Measurements from ENCODE around the gene USP50.
"Not testable (repeated sequence)": the region's sequence is repeated elsewhere in the genome, so short reads cannot be mapped to it uniquely, and the experiment has no call there.

Gene USP50

DNA sequence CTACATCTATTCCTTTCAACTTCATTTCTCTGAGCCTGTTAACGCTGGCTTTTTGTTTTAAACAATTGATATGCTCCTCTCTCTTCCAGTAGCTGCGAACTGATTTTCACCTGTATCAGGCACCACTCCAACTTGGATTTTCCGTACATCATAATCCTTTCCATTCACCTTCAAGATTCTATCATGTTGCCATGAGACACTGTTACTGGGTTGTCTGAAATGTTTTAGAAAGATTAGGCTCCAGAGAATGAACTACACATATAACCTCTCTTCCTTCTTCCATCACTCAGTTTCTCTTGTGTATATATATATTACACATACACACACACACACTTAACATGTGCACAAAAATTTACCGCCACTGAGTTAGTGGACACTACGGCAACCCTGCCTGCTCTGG, at the start of gene USP50:
USP50 (minus strand) TSS at position 101 of the 400 bp plus-strand sequence. CDS start 141 bp downstream, outside the sequence.
- DNase-seq (ENCODE audit: low read depth in 1 of 2, low spot score in 1 of 2) = no peak
- TF ChIP-seq JUND (IDR thresholded peaks at IDR 0.05; ENCODE audit: low read depth) = no peak
- in situ Hi-C loops (cut with HindIII; ENCODE audit: low pct_unique_long_range_greater_than_20kb, low sequenced_read_pairs) = no loop called here

GRCh38 chr15:50594311-50594710, 47.8 kb upstream of the USP50 start:
- in situ Hi-C loops (cut with HindIII; ENCODE audit: low pct_unique_long_range_greater_than_20kb, low sequenced_read_pairs) = no loop called here
- no peak for DNase-seq (ENCODE audit: low read depth in 1 of 2, low spot score in 1 of 2)
- no peak for TF ChIP-seq JUND (IDR thresholded peaks at IDR 0.05; ENCODE audit: low read depth)

GRCh38 chr15:50593761-50594160, 47.3 kb upstream of the USP50 start:
- in situ Hi-C loops (cut with HindIII; ENCODE audit: low pct_unique_long_range_greater_than_20kb, low sequenced_read_pairs) = no loop called here
- DNase-seq (ENCODE audit: low read depth in 1 of 2, low spot score in 1 of 2) = no peak
- TF ChIP-seq JUND (IDR thresholded peaks at IDR 0.05; ENCODE audit: low read depth) = no peak

DNA sequence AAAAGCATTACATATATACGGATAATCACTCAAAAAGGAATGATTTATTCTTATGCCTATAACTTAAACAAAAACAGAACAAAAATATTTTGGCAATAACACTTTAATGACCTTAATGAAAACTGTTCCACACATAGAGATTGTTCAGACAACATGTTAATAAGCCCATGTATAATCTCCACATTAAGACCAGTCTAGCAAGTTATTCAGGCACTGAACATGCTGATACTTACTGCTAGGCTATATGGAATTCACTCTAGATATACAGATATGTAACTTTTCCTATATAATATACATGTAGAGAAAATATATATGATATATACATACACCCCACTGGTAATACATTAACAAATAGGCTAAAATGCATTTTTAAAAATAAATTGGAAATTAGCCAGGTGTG, 43.8 kb upstream of the USP50 start:
- DNase-seq (ENCODE audit: low read depth in 1 of 2, low spot score in 1 of 2) = peak in 1 of 2 experiments; percentile 7
- in situ Hi-C loops (cut with HindIII; ENCODE audit: low pct_unique_long_range_greater_than_20kb, low sequenced_read_pairs) = no loop called here
- TF ChIP-seq JUND (IDR thresholded peaks at IDR 0.05; ENCODE audit: low read depth) = no peak

- no peak for DNase-seq (ENCODE audit: low read depth in 1 of 2, low spot score in 1 of 2)
- TF ChIP-seq JUND (IDR thresholded peaks at IDR 0.05; ENCODE audit: low read depth) = no peak
- in situ Hi-C loops (cut with HindIII; ENCODE audit: low pct_unique_long_range_greater_than_20kb, low sequenced_read_pairs) = no loop called here
These were observed 31.0 kb upstream of the USP50 start for GRCh38 chr15:50577492-50577891.

DNA sequence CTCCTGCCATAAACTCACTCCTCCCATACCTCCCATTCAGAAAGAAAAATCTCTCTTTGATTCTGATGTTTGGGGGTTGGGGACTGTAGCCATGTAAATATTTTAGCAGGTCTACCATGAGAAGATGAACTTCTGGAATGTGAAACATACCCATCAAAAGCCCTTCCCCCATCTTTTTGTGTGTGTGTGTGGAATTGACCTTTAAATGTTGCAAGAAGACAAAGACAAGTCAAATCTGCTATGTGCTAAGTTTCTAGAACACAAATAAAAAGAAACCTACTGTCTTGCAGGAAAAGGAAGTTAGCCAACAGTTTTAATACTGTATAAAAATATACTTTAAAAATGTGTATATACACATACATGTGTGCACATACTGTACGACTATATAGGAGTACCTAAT, 29.7 kb upstream of the USP50 start:
- DNase-seq (ENCODE audit: low read depth in 1 of 2, low spot score in 1 of 2) = no peak
- no peak for TF ChIP-seq JUND (IDR thresholded peaks at IDR 0.05; ENCODE audit: low read depth)
- in situ Hi-C loops (cut with HindIII; ENCODE audit: low pct_unique_long_range_greater_than_20kb, low sequenced_read_pairs) = no loop called here

DNA sequence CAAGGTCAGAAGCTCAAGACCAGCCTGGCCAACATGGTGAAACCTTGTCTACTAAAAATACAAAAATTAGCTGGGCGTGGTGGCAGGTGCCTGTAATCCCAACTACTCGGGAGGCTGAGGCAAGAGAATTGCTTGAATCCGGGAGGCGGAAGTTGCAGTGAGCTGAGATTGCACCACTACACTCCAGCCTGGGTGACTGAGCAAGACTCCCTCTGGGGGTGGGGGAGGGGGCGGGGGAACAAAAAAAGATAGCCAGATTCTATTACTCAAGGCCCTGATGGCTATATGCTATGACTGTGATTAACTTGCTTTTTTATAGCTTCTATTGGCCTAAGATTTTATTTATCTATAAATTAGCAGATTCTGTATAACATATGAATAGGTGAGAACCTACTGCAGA, 27.4 kb upstream of the USP50 start:
- in situ Hi-C loops (cut with HindIII; ENCODE audit: low pct_unique_long_range_greater_than_20kb, low sequenced_read_pairs); DNase-seq (ENCODE audit: low read depth in 1 of 2, low spot score in 1 of 2): not testable (repeated sequence)

- no peak for DNase-seq (ENCODE audit: low read depth in 1 of 2, low spot score in 1 of 2)
- in situ Hi-C loops (cut with HindIII; ENCODE audit: low pct_unique_long_range_greater_than_20kb, low sequenced_read_pairs) = no loop called here
- TF ChIP-seq JUND (IDR thresholded peaks at IDR 0.05; ENCODE audit: low read depth) = no peak
These were observed 17.3 kb upstream of the USP50 start for GRCh38 chr15:50563756-50564155.

GRCh38 chr15:50562735-50563640, 16.5 kb upstream of the USP50 start:
- no peak for TF ChIP-seq JUND (IDR thresholded peaks at IDR 0.05; ENCODE audit: low read depth)
- in situ Hi-C loops (cut with HindIII; ENCODE audit: low pct_unique_long_range_greater_than_20kb, low sequenced_read_pairs) = no loop called here
- no peak for DNase-seq (ENCODE audit: low read depth in 1 of 2, low spot score in 1 of 2)

- no peak for DNase-seq (ENCODE audit: low read depth in 1 of 2, low spot score in 1 of 2)
- TF ChIP-seq JUND (IDR thresholded peaks at IDR 0.05; ENCODE audit: low read depth) = no peak
- in situ Hi-C loops (cut with HindIII; ENCODE audit: low pct_unique_long_range_greater_than_20kb, low sequenced_read_pairs) = no loop called here
These were observed 11.5 kb upstream of the USP50 start for GRCh38 chr15:50558012-50558411.

DNA sequence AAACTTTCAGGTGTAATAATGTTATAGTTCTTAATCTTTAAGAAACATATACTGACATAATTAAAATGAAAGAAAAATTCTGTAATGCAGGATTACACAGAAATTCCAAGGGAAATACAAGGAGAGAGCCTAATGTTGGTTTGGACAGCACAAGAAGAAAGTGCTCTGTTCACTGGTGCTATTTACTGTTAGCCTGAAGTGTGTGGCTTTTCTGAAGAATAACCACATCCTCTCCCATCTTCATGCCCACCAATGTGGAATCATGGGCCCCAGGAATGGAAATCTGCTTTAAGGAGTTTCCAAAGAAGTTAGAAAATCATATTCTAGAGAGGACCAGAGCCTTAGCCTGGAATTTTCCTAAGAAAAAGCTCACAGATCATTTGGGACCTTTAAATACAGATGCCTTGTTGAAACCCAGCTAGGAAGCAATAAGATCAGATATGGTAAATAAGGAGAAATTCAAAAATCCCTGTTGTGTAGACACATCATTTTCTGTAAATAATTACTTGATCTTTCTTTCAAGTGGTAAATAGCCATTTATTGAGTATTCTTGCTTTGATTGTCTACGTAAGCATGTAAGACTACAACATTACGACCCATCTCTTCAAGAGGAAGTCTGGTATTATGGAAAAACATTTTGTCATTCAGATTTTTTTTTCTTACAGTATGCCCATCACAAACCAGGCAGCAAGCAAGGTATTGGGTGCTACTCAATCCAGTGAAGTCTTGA, 10.3 kb upstream of the USP50 start:
- no peak for TF ChIP-seq JUND (IDR thresholded peaks at IDR 0.05; ENCODE audit: low read depth)
- DNase-seq (ENCODE audit: low read depth in 1 of 2, low spot score in 1 of 2) = no peak
- in situ Hi-C loops (cut with HindIII; ENCODE audit: low pct_unique_long_range_greater_than_20kb, low sequenced_read_pairs) = no loop called here

DNA sequence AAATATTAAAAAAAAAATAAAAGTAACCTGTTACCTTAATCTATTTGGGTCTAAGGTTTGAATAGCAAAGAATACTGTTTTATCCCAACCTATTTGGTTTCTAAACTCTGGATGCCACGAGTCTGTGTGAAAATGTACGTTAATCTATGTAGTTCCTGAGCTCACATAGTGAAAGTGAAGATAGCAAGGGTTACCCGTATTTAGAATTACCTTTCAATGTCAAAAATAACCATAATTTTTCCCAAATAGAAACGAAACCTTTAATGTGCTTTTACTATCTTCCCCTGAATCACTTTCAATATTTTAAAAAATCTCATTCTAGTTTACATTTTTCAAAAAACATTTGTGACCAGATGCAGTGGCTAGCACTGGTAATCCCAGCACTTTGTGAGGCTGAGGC, 5.8 kb upstream of the USP50 start:
- no peak for DNase-seq (ENCODE audit: low read depth in 1 of 2, low spot score in 1 of 2)
- no peak for TF ChIP-seq JUND (IDR thresholded peaks at IDR 0.05; ENCODE audit: low read depth)
- in situ Hi-C loops (cut with HindIII; ENCODE audit: low pct_unique_long_range_greater_than_20kb, low sequenced_read_pairs) = no loop called here

DNA sequence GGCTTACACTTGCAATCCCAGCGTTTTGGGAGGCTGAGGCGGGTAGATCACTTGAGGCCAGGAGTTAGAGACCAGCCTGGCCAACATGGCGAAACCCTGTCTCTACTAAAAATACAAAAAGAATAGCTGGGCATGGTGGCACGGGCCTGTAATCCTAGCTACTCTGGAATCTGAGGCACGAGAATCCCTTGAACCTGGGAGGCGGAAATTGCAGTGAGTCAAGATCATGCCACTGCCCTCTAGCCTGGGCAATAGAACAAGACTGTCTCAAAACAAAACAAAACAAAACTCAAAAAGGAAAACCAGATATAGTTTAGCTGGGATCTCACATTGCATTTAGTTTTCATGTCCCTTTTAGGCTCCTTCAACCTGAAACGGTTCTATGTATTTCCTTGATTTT, 2.9 kb upstream of the USP50 start:
- no peak for TF ChIP-seq JUND (IDR thresholded peaks at IDR 0.05; ENCODE audit: low read depth)
- in situ Hi-C loops (cut with HindIII; ENCODE audit: low pct_unique_long_range_greater_than_20kb, low sequenced_read_pairs) = no loop called here
- DNase-seq (ENCODE audit: low read depth in 1 of 2, low spot score in 1 of 2) = no peak

Data from T47D (cell line).